ENCODE results near the gene RIMBP2.

The RIMBP2 gene

GRCh38 chr12:130593056-130593455 is 123.0 kb downstream of the RIMBP2 start:
- no peak overlapping the region for H3K4me3 ChIP-seq (ENCODE audit: low read depth, low read length)
- in situ Hi-C loops (cut with HindIII; ENCODE audit: low sequenced_read_pairs): no loop called here
- no peak for DNase-seq (ENCODE audit: low read depth)
- no peak for TF ChIP-seq CTCF (IDR thresholded peaks at IDR 0.05; ENCODE audit: low read depth, low read length, missing control alignments)

- no peak for DNase-seq (ENCODE audit: low read depth)
- H3K4me3 ChIP-seq (ENCODE audit: low read depth, low read length): no peak overlapping the region
- in situ Hi-C loops (cut with HindIII; ENCODE audit: low sequenced_read_pairs): no loop called here
- no peak for TF ChIP-seq CTCF (IDR thresholded peaks at IDR 0.05; ENCODE audit: low read depth, low read length, missing control alignments)
Observed at GRCh38 chr12:130592641-130593040, 123.5 kb downstream of the RIMBP2 start.

GRCh38 chr12:130591736-130592135 is 124.4 kb downstream of the RIMBP2 start:
- in situ Hi-C loops (cut with HindIII; ENCODE audit: low sequenced_read_pairs): no loop called here
- no peak for TF ChIP-seq CTCF (IDR thresholded peaks at IDR 0.05; ENCODE audit: low read depth, low read length, missing control alignments)
- no peak overlapping the region for H3K4me3 ChIP-seq (ENCODE audit: low read depth, low read length)
- DNase-seq (ENCODE audit: low read depth): no peak

GRCh38 chr12:130590685-130591084 is 125.4 kb downstream of the RIMBP2 start:
- no peak for DNase-seq (ENCODE audit: low read depth)
- in situ Hi-C loops (cut with HindIII; ENCODE audit: low sequenced_read_pairs): no loop called here
- TF ChIP-seq CTCF (IDR thresholded peaks at IDR 0.05; ENCODE audit: low read depth, low read length, missing control alignments): no peak
- H3K4me3 ChIP-seq (ENCODE audit: low read depth, low read length): no peak overlapping the region

GRCh38 chr12:130589540-130590317 is 126.4 kb downstream of the RIMBP2 start:
- DNase-seq (ENCODE audit: low read depth): no peak
- TF ChIP-seq CTCF (IDR thresholded peaks at IDR 0.05; ENCODE audit: low read depth, low read length, missing control alignments): no peak
- in situ Hi-C loops (cut with HindIII; ENCODE audit: low sequenced_read_pairs): no loop called here
- H3K4me3 ChIP-seq (ENCODE audit: low read depth, low read length): no peak overlapping the region

- TF ChIP-seq CTCF (IDR thresholded peaks at IDR 0.05; ENCODE audit: low read depth, low read length, missing control alignments): no peak
- H3K4me3 ChIP-seq (ENCODE audit: low read depth, low read length): no peak overlapping the region
- in situ Hi-C loops (cut with HindIII; ENCODE audit: low sequenced_read_pairs): no loop called here
- DNase-seq (ENCODE audit: low read depth): no peak
Observed at GRCh38 chr12:130588696-130589539, 127.2 kb downstream of the RIMBP2 start.
